ENCODE data around the gene FAR1. TPM values are rescaled to one million over a fixed set of nuclear protein-coding genes. Genes with fewer than 3 reads are reported as not detected.

Gene FAR1
- total and polyA plus RNA-seq, 2 of the 4 experiments (the other 2 are of a cell fraction), result 35.3 to 119 TPM

- no peak overlapping the region for H2AK9ac ChIP-seq (replicated peaks; ENCODE audit: low read depth, low read length, poor library complexity)
- H3K4me1 ChIP-seq (ENCODE audit: control insufficient read depth, insufficient read depth, low read length), result peaks cover 2% of the 10 kb centered on the region; the same call in 1 of the 2 replicates
- no peak overlapping the region for H3K9ac ChIP-seq (ENCODE audit: low read depth, low read length)
- H4K20me1 ChIP-seq (ENCODE audit: insufficient read depth, low read length), result peaks cover 37% of the 10 kb centered on the region
- H2BK5ac ChIP-seq (ENCODE audit: low read depth, low read length, poor library complexity, severe bottlenecking), result no peak overlapping the region
- peaks cover 18 to 62% of the 10 kb centered on the region in 2 experiments for H3K79me1 ChIP-seq (ENCODE audit: low read depth in 1 of 2, low read length in 2 of 2)
- in situ Hi-C loops (cut with MboI; ENCODE audit: low sequenced_read_pairs) (no loop called here), dilution Hi-C loops (cut with HindIII; ENCODE audit: low sequenced_read_pairs, unreplicated experiment) (no loop called here), intact Hi-C loops (cut with micrococcal nuclease) (no loop called here)
- H2BK20ac ChIP-seq (ENCODE audit: low read depth, low read length), result no peak overlapping the region
- H3K27me3 ChIP-seq (ENCODE audit: control insufficient read depth, insufficient read depth, low read length), result no peaks in the 10 kb centered on the region
- H4K91ac ChIP-seq (ENCODE audit: insufficient read depth, low read depth, low read length), result no peak overlapping the region
- no TSS peak for BruUV-seq (replicated peaks)
- no peak for ATAC-seq (ENCODE audit: low read depth)
- no peak overlapping the region for H2AK5ac ChIP-seq (ENCODE audit: low read depth, low read length)
- H3K56ac ChIP-seq (ENCODE audit: extremely low read depth, insufficient read depth, low read length), result no peak overlapping the region
- H3K23ac ChIP-seq (ENCODE audit: low read depth, low read length), result no peak overlapping the region
- ChIA-PET POLR2A (ENCODE audit: unreplicated experiment) (no interaction called here), CTCF (interaction anchor here (1.0 kb wide), 1 partner anchor 14 kb away, joined by 3 read pairs; no protein-coding TSS in a partner anchor)
- H3K9me1 ChIP-seq (ENCODE audit: insufficient read depth, low read length), result no peaks in the 10 kb centered on the region; the same call in 1 of the 2 replicates
- H3K18ac ChIP-seq (ENCODE audit: low read depth, low read length), result no peak overlapping the region
- H2BK15ac ChIP-seq (ENCODE audit: low read depth, low read length), result no peak overlapping the region
- H2AFZ ChIP-seq (replicated peaks; ENCODE audit: low read length, poor library complexity), result no peak overlapping the region
- H4K5ac ChIP-seq (ENCODE audit: low read depth, low read length), result no peak overlapping the region
- no peak overlapping the region for H4K8ac ChIP-seq (ENCODE audit: low read depth in 2 of 2, low read length in 2 of 2)
- no peak overlapping the region for H2BK120ac ChIP-seq (ENCODE audit: low read depth, low read length)
- H3K4me3 ChIP-seq (ENCODE audit: insufficient read depth, low read depth, low read length), result no peak overlapping the region
- TF ChIP-seq RFX5 (IDR thresholded peaks at IDR 0.05; ENCODE audit: low read depth, low read length) (no peak), NFE2L2 (IDR thresholded peaks at IDR 0.05; ENCODE audit: low read depth, low read length) (no peak), BHLHE40 (IDR thresholded peaks at IDR 0.05; ENCODE audit: low read depth, low read length) (no peak), USF2 (IDR thresholded peaks at IDR 0.05; ENCODE audit: low read depth, low read length) (no peak), ELK1 (IDR thresholded peaks at IDR 0.05; ENCODE audit: borderline replicate concordance, low read depth, low read length) (no peak), SMC3 (IDR thresholded peaks at IDR 0.05; ENCODE audit: low read depth, low read length) (no peak), POLR2A (IDR thresholded peaks at IDR 0.05; ENCODE audit: low read depth, low read length) (no peak), RAD21 (IDR thresholded peaks at IDR 0.05; ENCODE audit: low read length) (no peak), RCOR1 (IDR thresholded peaks at IDR 0.05; ENCODE audit: insufficient replicate concordance, low read length) (no peak), MXI1 (IDR thresholded peaks at IDR 0.05; ENCODE audit: borderline replicate concordance, low read depth, low read length) (no peak), MAZ (IDR thresholded peaks at IDR 0.05; ENCODE audit: borderline replicate concordance, low read depth, low read length) (no peak), CEBPB (IDR thresholded peaks at IDR 0.05; ENCODE audit: low read depth, low read length) (no peak), FOS (IDR thresholded peaks at IDR 0.05; ENCODE audit: low read depth, low read length) (no peak), CHD1 (IDR thresholded peaks at IDR 0.05; ENCODE audit: low read depth, low read length) (no peak), MAFK (IDR thresholded peaks at IDR 0.05; ENCODE audit: low read depth, low read length) (no peak)
- TF ChIP-seq, protein P1, sequence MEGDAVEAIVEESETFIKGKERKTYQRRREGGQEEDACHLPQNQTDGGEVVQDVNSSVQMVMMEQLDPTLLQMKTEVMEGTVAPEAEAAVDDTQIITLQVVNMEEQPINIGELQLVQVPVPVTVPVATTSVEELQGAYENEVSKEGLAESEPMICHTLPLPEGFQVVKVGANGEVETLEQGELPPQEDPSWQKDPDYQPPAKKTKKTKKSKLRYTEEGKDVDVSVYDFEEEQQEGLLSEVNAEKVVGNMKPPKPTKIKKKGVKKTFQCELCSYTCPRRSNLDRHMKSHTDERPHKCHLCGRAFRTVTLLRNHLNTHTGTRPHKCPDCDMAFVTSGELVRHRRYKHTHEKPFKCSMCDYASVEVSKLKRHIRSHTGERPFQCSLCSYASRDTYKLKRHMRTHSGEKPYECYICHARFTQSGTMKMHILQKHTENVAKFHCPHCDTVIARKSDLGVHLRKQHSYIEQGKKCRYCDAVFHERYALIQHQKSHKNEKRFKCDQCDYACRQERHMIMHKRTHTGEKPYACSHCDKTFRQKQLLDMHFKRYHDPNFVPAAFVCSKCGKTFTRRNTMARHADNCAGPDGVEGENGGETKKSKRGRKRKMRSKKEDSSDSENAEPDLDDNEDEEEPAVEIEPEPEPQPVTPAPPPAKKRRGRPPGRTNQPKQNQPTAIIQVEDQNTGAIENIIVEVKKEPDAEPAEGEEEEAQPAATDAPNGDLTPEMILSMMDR (conservative IDR thresholded peaks at IDR 0.05; ENCODE audit: low read depth, low read length), result no peak
- no peak overlapping the region for H3K4me2 ChIP-seq (ENCODE audit: low read depth, low read length)
- DNase-seq, result no peak
- H3K9me3 ChIP-seq (ENCODE audit: control insufficient read depth, insufficient read depth, low read length), result no peaks in the 10 kb centered on the region
- H3K4ac ChIP-seq (ENCODE audit: low read depth, low read length), result no peak overlapping the region
- H3K27ac ChIP-seq (ENCODE audit: insufficient read depth, low read length), result no peak overlapping the region
- H3K14ac ChIP-seq (replicated peaks; ENCODE audit: low read depth, low read length), result no peak overlapping the region
- no CpG with 5 or more reads among the region's 2 CpGs for WGBS, 2 experiments (ENCODE audit: extremely low coverage in 2 of 2, insufficient read length in 1 of 2)
- 0 out of 2 replicates have a peak, but pooled peaks cover 1% of the 10 kb centered on the region for H3K36me3 ChIP-seq (ENCODE audit: control insufficient read depth, insufficient read depth, low read length)
These were observed 13.0 kb downstream of the FAR1 start for GRCh38 chr11:13681446-13681845.
